Ascending aorta (tissue), 2 donors: ENCODE data around the gene F9. TPM values are rescaled to one million over a fixed set of nuclear protein-coding genes. Genes with fewer than 3 reads are reported as not detected.

Experiments
- DNase-seq, 2 donors: peaks; one replicate each; pipeline ENCODE4 v3.0.0-alpha.2; 2019; ENCODE audit warnings: low spot score in 2 of 2
- H3K27ac ChIP-seq, 2 donors: fragments of 200-600 bp; sonication (generic); one replicate each; pipeline ENCODE4 v1.5.1; 2016 to 2017; ENCODE audit warnings: mild to moderate bottlenecking in 1 of 2
- H3K27me3 ChIP-seq: fragments of 200-600 bp; sonication (generic); one replicate; pipeline ENCODE4 v1.5.1; 2017
- H3K36me3 ChIP-seq, 2 donors: fragments of 200-600 bp; sonication (generic); one replicate each; pipeline ENCODE4 v1.5.1; 2016
- H3K4me1 ChIP-seq, 2 donors: fragments of 200-600 bp; sonication (generic); one replicate each; pipeline ENCODE4 v1.5.1; 2016 to 2017; ENCODE audit warnings: mild to moderate bottlenecking in 1 of 2
- H3K4me3 ChIP-seq, 2 donors: fragments of 200-600 bp; sonication (generic); one replicate each; pipeline ENCODE4 v1.5.1; 2016 to 2017; ENCODE audit warnings: mild to moderate bottlenecking in 1 of 2
- H3K9me3 ChIP-seq, 2 donors: fragments of 200-600 bp; sonication (generic); one replicate each; pipeline ENCODE4 v1.5.1; 2016
- intact Hi-C: fragments of 100-400 bp; cut with DNase I; formaldehyde crosslinking; loops from one replicate; pipeline ENCODE4 v1.15.1; 2023
- total RNA-seq: library from RNA; depleted of rRNA; stranded (reverse); fragments of >200 nt; gene quantifications from one replicate; pipeline ENCODE4 v1.1.0, GENCODE V29; 2016
- TF ChIP-seq, protein P1 (sequence below), 3 experiments: fragments of 200-600 bp in 2 of 3; fragments of 450-650 bp in 1 of 3; sonication (generic) in 2 of 3; IDR thresholded peaks; one replicate each; pipeline ENCODE4 v1.5.1; 2016 to 2019; ENCODE audit warnings: antibody characterized with exemption in 3 of 3, mild to moderate bottlenecking in 1 of 3, moderate library complexity in 1 of 3

Gene F9
- total RNA-seq, result 15.0 TPM

- TF ChIP-seq, protein P1, sequence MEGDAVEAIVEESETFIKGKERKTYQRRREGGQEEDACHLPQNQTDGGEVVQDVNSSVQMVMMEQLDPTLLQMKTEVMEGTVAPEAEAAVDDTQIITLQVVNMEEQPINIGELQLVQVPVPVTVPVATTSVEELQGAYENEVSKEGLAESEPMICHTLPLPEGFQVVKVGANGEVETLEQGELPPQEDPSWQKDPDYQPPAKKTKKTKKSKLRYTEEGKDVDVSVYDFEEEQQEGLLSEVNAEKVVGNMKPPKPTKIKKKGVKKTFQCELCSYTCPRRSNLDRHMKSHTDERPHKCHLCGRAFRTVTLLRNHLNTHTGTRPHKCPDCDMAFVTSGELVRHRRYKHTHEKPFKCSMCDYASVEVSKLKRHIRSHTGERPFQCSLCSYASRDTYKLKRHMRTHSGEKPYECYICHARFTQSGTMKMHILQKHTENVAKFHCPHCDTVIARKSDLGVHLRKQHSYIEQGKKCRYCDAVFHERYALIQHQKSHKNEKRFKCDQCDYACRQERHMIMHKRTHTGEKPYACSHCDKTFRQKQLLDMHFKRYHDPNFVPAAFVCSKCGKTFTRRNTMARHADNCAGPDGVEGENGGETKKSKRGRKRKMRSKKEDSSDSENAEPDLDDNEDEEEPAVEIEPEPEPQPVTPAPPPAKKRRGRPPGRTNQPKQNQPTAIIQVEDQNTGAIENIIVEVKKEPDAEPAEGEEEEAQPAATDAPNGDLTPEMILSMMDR (IDR thresholded peaks at IDR 0.05), result no peak
- DNase-seq, result no peak
- Histone ChIP-seq H3K9me3 (no peaks in the 10 kb centered on the region), H3K4me3 (no peak within 1 kb of the TSS), H3K36me3 (no peaks in the 10 kb centered on the region), H3K27me3 (no peaks in the 10 kb centered on the region), H3K27ac (no peak within 1 kb of the TSS), H3K4me1 (no peaks in the 10 kb centered on the region)
- intact Hi-C loops, result no loop called here
Measured at GRCh38 chrX:139530550-139530949, at the start of gene F9. F9 (plus strand) TSS chrX:139530739; CDS start chrX:139530765, 26 bp downstream.

DNA sequence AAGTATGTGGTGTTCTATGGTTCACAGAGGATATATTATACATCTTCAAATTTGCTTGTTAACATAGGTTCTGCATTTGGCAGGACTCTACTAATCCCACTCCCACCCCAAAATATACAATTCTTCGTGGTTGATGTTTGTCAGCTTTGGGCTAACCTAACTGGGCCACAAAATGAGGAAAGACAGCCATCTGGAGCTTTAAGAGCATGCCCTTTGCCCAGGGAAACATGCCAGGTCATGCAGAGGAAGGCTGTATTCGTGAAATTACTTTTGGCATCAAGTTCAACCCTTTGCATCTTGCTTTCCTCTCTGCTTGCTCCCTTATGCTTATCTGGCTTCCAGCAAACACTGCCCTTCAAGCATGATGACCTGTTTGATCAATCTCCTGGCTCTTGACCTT, 46.8 kb upstream of the F9 start:
- TF ChIP-seq, protein P1 (IDR thresholded peaks at IDR 0.05), result no peak
- intact Hi-C loops, result no loop called here
- Histone ChIP-seq H3K4me1 (no peaks in the 10 kb centered on the region), H3K27me3 (no peaks in the 10 kb centered on the region), H3K9me3 (no peaks in the 10 kb centered on the region), H3K27ac (no peak overlapping the region), H3K36me3 (no peaks in the 10 kb centered on the region), H3K4me3 (no peak overlapping the region)
- DNase-seq, result no peak

GRCh38 chrX:139484591-139484990, 45.9 kb upstream of the F9 start:
- TF ChIP-seq, protein P1 (IDR thresholded peaks at IDR 0.05), result no peak
- no peaks in the 10 kb centered on the region for H3K36me3 ChIP-seq
- H3K4me1 ChIP-seq, result no peaks in the 10 kb centered on the region
- H3K27me3 ChIP-seq, result no peaks in the 10 kb centered on the region
- no peak overlapping the region for H3K4me3 ChIP-seq
- H3K9me3 ChIP-seq, result no peaks in the 10 kb centered on the region
- no peak for DNase-seq
- intact Hi-C loops, result no loop called here
- no peak overlapping the region for H3K27ac ChIP-seq

- Histone ChIP-seq H3K36me3 (no peaks in the 10 kb centered on the region), H3K27me3 (no peaks in the 10 kb centered on the region), H3K9me3 (no peaks in the 10 kb centered on the region), H3K4me1 (no peaks in the 10 kb centered on the region), H3K27ac (no peak overlapping the region), H3K4me3 (no peak overlapping the region)
- TF ChIP-seq, protein P1 (IDR thresholded peaks at IDR 0.05), result no peak
- intact Hi-C loops, result no loop called here
- no peak for DNase-seq
Measured at GRCh38 chrX:139495324-139495723, 35.2 kb upstream of the F9 start.

DNA sequence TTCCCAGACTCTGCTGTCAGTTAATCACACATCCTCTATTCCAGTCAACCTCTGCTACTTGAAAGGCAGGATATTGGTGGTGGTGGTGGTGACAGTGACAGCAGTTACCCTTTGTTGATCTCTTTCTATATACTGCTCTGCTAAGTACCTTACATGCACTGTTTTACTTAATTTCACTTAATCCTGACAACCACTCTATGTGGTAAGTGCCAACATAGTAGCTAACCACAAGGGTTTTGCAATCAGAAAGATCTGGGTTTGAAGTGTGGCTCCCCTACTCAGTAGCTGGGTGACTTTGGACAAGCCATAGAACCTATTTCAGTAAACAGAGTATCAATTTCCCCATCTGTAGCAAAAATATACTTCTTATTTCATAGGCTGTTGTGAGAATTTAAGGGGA, 24.2 kb upstream of the F9 start:
- Histone ChIP-seq H3K4me1 (no peaks in the 10 kb centered on the region), H3K27me3 (no peaks in the 10 kb centered on the region), H3K27ac (no peak overlapping the region), H3K9me3 (no peaks in the 10 kb centered on the region), H3K4me3 (no peak overlapping the region), H3K36me3 (no peaks in the 10 kb centered on the region)
- no peak for DNase-seq
- intact Hi-C loops, result no loop called here
- TF ChIP-seq, protein P1 (IDR thresholded peaks at IDR 0.05), result no peak

DNA sequence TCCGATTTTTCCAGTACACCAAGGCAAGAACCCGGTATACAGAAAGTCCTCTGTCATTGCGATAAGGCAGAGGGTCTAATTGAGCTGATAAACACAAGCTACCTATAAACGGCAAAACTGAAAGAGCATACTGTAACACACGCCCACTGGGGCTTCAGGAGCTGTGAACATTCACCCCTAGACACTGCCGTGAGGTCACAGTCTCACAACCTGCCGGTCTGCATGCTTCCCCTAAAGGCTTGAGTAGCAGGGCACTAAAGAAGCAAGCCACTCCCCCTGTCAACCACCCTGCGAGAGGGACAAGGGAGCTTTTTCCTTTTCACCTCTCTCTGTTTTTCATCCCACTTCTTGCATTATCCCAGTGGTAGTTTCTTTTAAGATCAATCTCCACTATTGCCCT, 22.4 kb upstream of the F9 start:
- H3K27ac ChIP-seq, result no peak overlapping the region
- H3K27me3 ChIP-seq, result no peaks in the 10 kb centered on the region
- no peaks in the 10 kb centered on the region for H3K4me1 ChIP-seq
- DNase-seq, result no peak
- H3K4me3 ChIP-seq, result no peak overlapping the region
- TF ChIP-seq, protein P1 (IDR thresholded peaks at IDR 0.05), result no peak
- intact Hi-C loops, result no loop called here
- H3K9me3 ChIP-seq, result no peaks in the 10 kb centered on the region
- H3K36me3 ChIP-seq, result no peaks in the 10 kb centered on the region
